GM12891 (cell line): ENCODE measurements around the gene WAPL.
A peak's percentile ranks its signal among the peaks of the same experiment; 100 is the strongest.

ENCODE experiments used
- DNase-seq: peaks from one replicate; pipeline ENCODE4 v3.0.0; 2011; ENCODE audit warnings: low spot score; ENCODE audit not compliant: insufficient read length
- FAIRE-seq: peaks from 2 replicates; lab custom pipeline; 2011; peaks lifted over from hg19 to GRCh38; lab: Jason Lieb, UNC
- PAX5 ChIP-seq: IDR thresholded peaks from 2 replicates; pipeline ENCODE4 v1.6.1; 2011; ENCODE audit warnings: low read length, moderate library complexity, mild to moderate bottlenecking; ENCODE audit not compliant: insufficient read depth, severe bottlenecking
- POLR2A ChIP-seq: IDR thresholded peaks from 2 replicates; pipeline ENCODE4 v1.6.1; 2011; ENCODE audit warnings: low read depth, low read length, control low read depth
- POLR2AphosphoS5 ChIP-seq: IDR thresholded peaks from 2 replicates; pipeline ENCODE4 v1.6.1; 2011; ENCODE audit warnings: low read depth, low read length, control low read depth
- POU2F2 ChIP-seq: IDR thresholded peaks from 2 replicates; pipeline ENCODE4 v1.6.1; 2011; ENCODE audit warnings: low read depth, mild to moderate bottlenecking, control low read depth, low read length, moderate library complexity
- SPI1 ChIP-seq: IDR thresholded peaks from 2 replicates; pipeline ENCODE4 v1.6.1; 2011; ENCODE audit warnings: low read depth, low read length, control low read depth
- TAF1 ChIP-seq: IDR thresholded peaks from 2 replicates; pipeline ENCODE4 v1.6.1; 2011; ENCODE audit warnings: low read depth, low read length, control low read depth

WAPL gene

DNA sequence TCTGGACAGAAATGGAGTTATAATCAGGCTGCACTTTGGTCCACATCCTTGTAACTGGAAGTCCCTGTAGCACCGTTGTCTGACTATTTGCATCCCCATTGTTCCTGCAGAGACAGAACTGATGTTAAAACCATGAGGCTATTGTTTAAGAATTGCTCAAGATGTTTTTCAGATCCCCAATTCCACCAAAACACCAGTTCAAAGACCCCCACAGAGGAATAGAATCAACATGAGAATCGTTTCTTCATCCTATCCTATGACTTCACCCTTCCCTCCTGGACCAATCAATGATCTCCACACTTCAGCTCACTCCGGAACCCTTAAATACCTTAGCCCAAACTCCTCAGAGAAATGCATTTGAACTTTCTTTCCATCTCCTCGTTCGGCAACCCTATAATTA lies 97.9 kb downstream of the WAPL start:
- FAIRE-seq, result no peak
- no peak for DNase-seq
- TF ChIP-seq TAF1, result no peak
- TF ChIP-seq POU2F2, result no peak
- TF ChIP-seq PAX5, result no peak
- TF ChIP-seq POLR2AphosphoS5, result no peak
- no peak for TF ChIP-seq SPI1
- TF ChIP-seq POLR2A, result no peak

GRCh38 chr10:86419101-86419500 lies 102.5 kb downstream of the WAPL start:
- TF ChIP-seq PAX5, result no peak
- no peak for TF ChIP-seq POLR2AphosphoS5
- no peak for TF ChIP-seq TAF1
- TF ChIP-seq POU2F2, result no peak
- no peak for TF ChIP-seq SPI1
- no peak for TF ChIP-seq POLR2A
- peak; percentile 20 for FAIRE-seq
- DNase-seq, result no peak

GRCh38 chr10:86415583-86415982 lies 106.0 kb downstream of the WAPL start:
- FAIRE-seq (no peak), DNase-seq (no peak)
- TF ChIP-seq POLR2A (no peak), PAX5 (no peak), POLR2AphosphoS5 (no peak), POU2F2 (no peak), TAF1 (no peak), SPI1 (no peak)

GRCh38 chr10:86415116-86415515 lies 106.5 kb downstream of the WAPL start:
- no peak for TF ChIP-seq SPI1
- no peak for TF ChIP-seq PAX5
- TF ChIP-seq POLR2A, result no peak
- no peak for TF ChIP-seq POLR2AphosphoS5
- no peak for TF ChIP-seq POU2F2
- no peak for TF ChIP-seq TAF1
- DNase-seq (no peak), FAIRE-seq (no peak)

GRCh38 chr10:86413046-86413728 lies 108.4 kb downstream of the WAPL start:
- TF ChIP-seq POLR2AphosphoS5 (no peak), PAX5 (no peak), POU2F2 (no peak; the same call in 1 of the 2 replicates), POLR2A (no peak), TAF1 (no peak), SPI1 (no peak)
- DNase-seq (no peak), FAIRE-seq (peak; percentile 85)

DNA sequence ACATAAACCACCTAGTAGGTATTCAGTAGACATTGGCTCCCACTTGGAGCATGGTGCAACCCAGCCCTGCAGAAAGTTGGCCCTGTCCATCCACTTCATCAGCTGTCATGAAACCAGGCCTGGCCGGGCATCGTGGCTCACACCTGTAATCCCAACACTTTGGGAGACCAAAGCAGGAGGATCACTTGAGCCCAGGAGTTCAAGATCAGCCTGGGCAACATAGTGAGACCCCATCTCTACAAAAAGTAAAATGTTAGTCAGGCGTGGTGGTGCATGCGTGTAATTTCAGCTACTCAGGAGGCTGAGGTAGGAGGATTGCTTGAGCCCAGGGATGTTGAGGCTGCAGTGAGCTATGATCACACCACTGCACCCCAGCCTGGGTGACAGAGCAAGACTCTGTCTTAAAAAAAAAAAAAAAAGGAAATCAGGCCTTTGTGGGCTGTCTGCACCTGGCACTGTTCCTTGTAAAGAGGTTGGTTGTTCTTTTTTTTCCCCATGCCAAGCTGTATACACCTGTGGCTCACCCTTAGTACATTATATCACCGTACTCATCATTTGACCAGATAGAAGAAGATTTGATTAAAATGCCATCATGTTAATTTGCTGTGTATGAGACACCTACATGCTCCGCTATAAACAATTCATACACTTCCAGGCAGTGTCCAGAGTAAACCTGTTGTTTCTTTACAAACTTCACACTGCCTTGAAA lies 109.6 kb downstream of the WAPL start:
- DNase-seq (no peak), FAIRE-seq (peak; percentile 45)
- TF ChIP-seq PAX5 (no peak), POU2F2 (no peak), POLR2AphosphoS5 (no peak), SPI1 (no peak), POLR2A (no peak), TAF1 (no peak)

DNA sequence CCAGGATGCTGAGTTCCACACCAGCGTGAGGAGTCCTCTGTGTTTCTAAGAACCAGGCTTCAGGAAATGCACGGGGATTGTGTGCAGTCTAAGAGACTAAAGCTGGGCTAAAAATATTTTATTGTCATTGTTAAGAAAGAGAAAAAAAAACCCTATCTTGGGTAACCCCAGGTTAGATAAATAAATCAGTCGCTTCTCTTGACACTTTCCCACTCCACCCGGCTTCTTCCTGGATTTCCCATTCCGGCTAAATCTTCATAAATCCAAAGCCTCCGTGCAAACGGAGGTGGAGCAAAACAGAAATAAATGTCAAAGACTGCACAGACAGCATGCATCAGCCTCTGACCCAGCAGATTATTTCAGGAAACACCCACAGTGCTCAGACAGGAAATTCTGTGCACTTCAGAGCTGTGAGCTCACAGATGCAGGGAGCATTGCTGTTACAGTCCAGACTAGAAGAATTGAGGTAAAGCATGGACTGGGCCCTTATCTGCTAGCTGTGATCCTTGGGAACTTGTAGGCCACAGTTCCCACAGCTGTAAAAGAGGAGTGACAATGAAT lies 110.2 kb downstream of the WAPL start:
- DNase-seq, result no peak
- peak; percentile 56; the same call in 1 of the 2 replicates for TF ChIP-seq POLR2A
- no peak for TF ChIP-seq POU2F2
- no peak for TF ChIP-seq PAX5
- FAIRE-seq, result peak; percentile 96

GRCh38 chr10:86410542-86411124 lies 111.0 kb downstream of the WAPL start:
- DNase-seq (no peak), FAIRE-seq (peak; percentile 85)
- no peak for TF ChIP-seq TAF1
- TF ChIP-seq POLR2AphosphoS5, result no peak
- TF ChIP-seq PAX5, result no peak
- no peak for TF ChIP-seq POU2F2
- no peak for TF ChIP-seq POLR2A
- TF ChIP-seq SPI1, result no peak

DNA sequence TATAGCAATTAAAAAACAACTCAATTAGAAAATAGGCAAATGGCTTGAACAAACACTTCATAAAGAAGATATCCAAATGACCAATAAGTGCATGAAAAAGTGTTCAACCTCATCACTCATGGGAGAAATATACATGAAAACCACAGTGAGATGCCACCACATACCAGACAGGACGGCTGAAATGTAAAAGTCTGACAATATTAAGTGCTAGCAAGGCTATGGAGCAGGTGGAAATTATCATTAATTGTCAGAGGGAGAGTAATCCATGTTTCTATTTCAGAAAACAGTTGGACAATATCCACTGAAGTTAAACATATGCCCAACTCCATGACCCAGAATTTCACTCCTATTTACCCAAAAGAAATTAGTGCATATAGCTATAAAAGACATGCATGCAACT lies 112.4 kb downstream of the WAPL start:
- no peak for TF ChIP-seq PAX5
- TF ChIP-seq SPI1, result no peak
- no peak for TF ChIP-seq TAF1
- TF ChIP-seq POLR2A, result no peak
- TF ChIP-seq POLR2AphosphoS5, result no peak
- no peak for TF ChIP-seq POU2F2
- FAIRE-seq (no peak), DNase-seq (no peak)
